Suprapubic skin (tissue), 3 donors: Measurements from ENCODE around the gene MIR17HG.

Source experiments
- CTCF ChIP-seq, 2 donors: fragments of 200-600 bp in 1 of 2; fragments of 450-650 bp in 1 of 2; sonication (generic) in 1 of 2; IDR thresholded peaks; one replicate each; pipeline ENCODE4 v1.5.1; 2016 to 2019; ENCODE audit warnings: antibody characterized with exemption in 2 of 2, mild to moderate bottlenecking in 1 of 2, moderate library complexity in 1 of 2
- POLR2A ChIP-seq, 2 donors: fragments of 450-650 bp; IDR thresholded peaks; one replicate each; pipeline ENCODE4 v1.6.1; 2017; ENCODE audit warnings: antibody characterized with exemption in 2 of 2, mild to moderate bottlenecking in 2 of 2, moderate library complexity in 2 of 2

GRCh38 chr13:91319996-91320395, 27.5 kb upstream of the MIR17HG start:
- TF ChIP-seq CTCF (IDR thresholded peaks at IDR 0.05) (no peak), POLR2A (IDR thresholded peaks at IDR 0.05) (no peak)
